ENCODE measurements around the gene CPSF4L.

Gene CPSF4L

GRCh38 chr17:73231841-73232586, 29.7 kb downstream of the CPSF4L start:
- peaks cover 63% of the 10 kb centered on the region for H3K79me2 ChIP-seq (ENCODE audit: low read length)
- no peaks in the 10 kb centered on the region for H3K9me3 ChIP-seq (ENCODE audit: insufficient read depth, low read length)
- peaks cover 30% of the 10 kb centered on the region for H3K4me1 ChIP-seq (ENCODE audit: low read length)

GRCh38 chr17:73231395-73231794, 30.3 kb downstream of the CPSF4L start:
- H3K4me1 ChIP-seq (ENCODE audit: low read length) = peaks cover 36% of the 10 kb centered on the region

More at GRCh38 chr17:73231841-73232586, 29.7 kb downstream of the CPSF4L start:
- Histone ChIP-seq H3K4me2 (ENCODE audit: low read length) (peak overlapping the region; percentile 100), H3K27me3 (ENCODE audit: low read depth, low read length) (no peaks in the 10 kb centered on the region), H3K27ac (ENCODE audit: low read length) (peak overlapping the region; percentile 52), H3K9ac (ENCODE audit: low read length) (peak overlapping the region; percentile 87), H4K20me1 (ENCODE audit: insufficient read depth, low read length) (peaks cover 38% of the 10 kb centered on the region), H3K36me3 (replicated peaks; ENCODE audit: low read depth, low read length) (peaks cover 18% of the 10 kb centered on the region), H3K4me3 (ENCODE audit: low read length) (peak overlapping the region; percentile 98), H2AFZ (ENCODE audit: low read depth, low read length) (peak overlapping the region; percentile 47; the same call in 1 of the 2 replicates)
- no peak; the same call in 1 of the 2 replicates for TF ChIP-seq CTCF (IDR thresholded peaks at IDR 0.05; ENCODE audit: low read depth, low read length)
- TF ChIP-seq EZH2phosphoT487 (IDR thresholded peaks at IDR 0.05; ENCODE audit: low read depth) = no peak

GRCh38 chr17:73230088-73230487, 31.6 kb downstream of the CPSF4L start:
- H3K9me3 ChIP-seq (ENCODE audit: insufficient read depth, low read length) = no peaks in the 10 kb centered on the region
- no peak for TF ChIP-seq CTCF (IDR thresholded peaks at IDR 0.05; ENCODE audit: low read depth, low read length)
- TF ChIP-seq EZH2phosphoT487 (IDR thresholded peaks at IDR 0.05; ENCODE audit: low read depth) = no peak
- H3K4me3 ChIP-seq (ENCODE audit: low read length) = no peak overlapping the region

More at GRCh38 chr17:73231395-73231794, 30.3 kb downstream of the CPSF4L start:
- Histone ChIP-seq H4K20me1 (ENCODE audit: insufficient read depth, low read length) (peaks cover 45% of the 10 kb centered on the region), H2AFZ (ENCODE audit: low read depth, low read length) (peak overlapping the region; percentile 32; the same call in 1 of the 2 replicates), H3K27ac (ENCODE audit: low read length) (0 out of 2 replicates have a peak overlapping the region, but pooled peaks have one; percentile 17), H3K4me2 (ENCODE audit: low read length) (peak overlapping the region; percentile 75), H3K36me3 (replicated peaks; ENCODE audit: low read depth, low read length) (peaks cover 16% of the 10 kb centered on the region), H3K9me3 (ENCODE audit: insufficient read depth, low read length) (no peaks in the 10 kb centered on the region), H3K9ac (ENCODE audit: low read length) (peak overlapping the region; percentile 87), H3K79me2 (ENCODE audit: low read length) (peaks cover 68% of the 10 kb centered on the region), H3K4me3 (ENCODE audit: low read length) (peak overlapping the region; percentile 98), H3K27me3 (ENCODE audit: low read depth, low read length) (no peaks in the 10 kb centered on the region)
- TF ChIP-seq CTCF (IDR thresholded peaks at IDR 0.05; ENCODE audit: low read depth, low read length) (no peak), EZH2phosphoT487 (IDR thresholded peaks at IDR 0.05; ENCODE audit: low read depth) (no peak)

GRCh38 chr17:73228748-73229236, 32.9 kb downstream of the CPSF4L start:
- Histone ChIP-seq H3K9ac (ENCODE audit: low read length) (no peak overlapping the region), H4K20me1 (ENCODE audit: insufficient read depth, low read length) (peaks cover 54% of the 10 kb centered on the region)

More at GRCh38 chr17:73230088-73230487, 31.6 kb downstream of the CPSF4L start:
- H3K4me2 ChIP-seq (ENCODE audit: low read length) = no peak overlapping the region
- no peak overlapping the region for H2AFZ ChIP-seq (ENCODE audit: low read depth, low read length)
- H3K79me2 ChIP-seq (ENCODE audit: low read length) = peaks cover 73% of the 10 kb centered on the region
- no peak overlapping the region for H3K9ac ChIP-seq (ENCODE audit: low read length)
- H4K20me1 ChIP-seq (ENCODE audit: insufficient read depth, low read length) = peaks cover 49% of the 10 kb centered on the region
- H3K27ac ChIP-seq (ENCODE audit: low read length) = no peak overlapping the region
- peaks cover 38% of the 10 kb centered on the region for H3K4me1 ChIP-seq (ENCODE audit: low read length)
- H3K27me3 ChIP-seq (ENCODE audit: low read depth, low read length) = no peaks in the 10 kb centered on the region
- peaks cover 8% of the 10 kb centered on the region for H3K36me3 ChIP-seq (replicated peaks; ENCODE audit: low read depth, low read length)

More at GRCh38 chr17:73228748-73229236, 32.9 kb downstream of the CPSF4L start:
- no peak overlapping the region for H2AFZ ChIP-seq (ENCODE audit: low read depth, low read length)
- H3K4me1 ChIP-seq (ENCODE audit: low read length) = peaks cover 38% of the 10 kb centered on the region
- no peak overlapping the region for H3K4me2 ChIP-seq (ENCODE audit: low read length)
- H3K4me3 ChIP-seq (ENCODE audit: low read length) = no peak overlapping the region
- H3K27ac ChIP-seq (ENCODE audit: low read length) = no peak overlapping the region
- peaks cover 76% of the 10 kb centered on the region for H3K79me2 ChIP-seq (ENCODE audit: low read length)
- TF ChIP-seq EZH2phosphoT487 (IDR thresholded peaks at IDR 0.05; ENCODE audit: low read depth) (no peak), CTCF (IDR thresholded peaks at IDR 0.05; ENCODE audit: low read depth, low read length) (no peak)
- peaks cover 8% of the 10 kb centered on the region for H3K36me3 ChIP-seq (replicated peaks; ENCODE audit: low read depth, low read length)
- H3K9me3 ChIP-seq (ENCODE audit: insufficient read depth, low read length) = no peaks in the 10 kb centered on the region
- H3K27me3 ChIP-seq (ENCODE audit: low read depth, low read length) = no peaks in the 10 kb centered on the region

Data from OCI-LY3 (cell line).